ENCODE results near the gene SEPTIN10. TPM values are rescaled to one million over a fixed set of nuclear protein-coding genes. Genes with fewer than 3 reads are reported as not detected.
"Not testable (repeated sequence)": the region's sequence is repeated elsewhere in the genome, so short reads cannot be mapped to it uniquely, and the experiment has no call there.

Gene SEPTIN10
- total RNA-seq (2014; rRNA removed; shearing (Covaris generic); ENCODE audit: low replicate concordance) = 57.1 and 76.8 TPM in 2 replicates

DNA sequence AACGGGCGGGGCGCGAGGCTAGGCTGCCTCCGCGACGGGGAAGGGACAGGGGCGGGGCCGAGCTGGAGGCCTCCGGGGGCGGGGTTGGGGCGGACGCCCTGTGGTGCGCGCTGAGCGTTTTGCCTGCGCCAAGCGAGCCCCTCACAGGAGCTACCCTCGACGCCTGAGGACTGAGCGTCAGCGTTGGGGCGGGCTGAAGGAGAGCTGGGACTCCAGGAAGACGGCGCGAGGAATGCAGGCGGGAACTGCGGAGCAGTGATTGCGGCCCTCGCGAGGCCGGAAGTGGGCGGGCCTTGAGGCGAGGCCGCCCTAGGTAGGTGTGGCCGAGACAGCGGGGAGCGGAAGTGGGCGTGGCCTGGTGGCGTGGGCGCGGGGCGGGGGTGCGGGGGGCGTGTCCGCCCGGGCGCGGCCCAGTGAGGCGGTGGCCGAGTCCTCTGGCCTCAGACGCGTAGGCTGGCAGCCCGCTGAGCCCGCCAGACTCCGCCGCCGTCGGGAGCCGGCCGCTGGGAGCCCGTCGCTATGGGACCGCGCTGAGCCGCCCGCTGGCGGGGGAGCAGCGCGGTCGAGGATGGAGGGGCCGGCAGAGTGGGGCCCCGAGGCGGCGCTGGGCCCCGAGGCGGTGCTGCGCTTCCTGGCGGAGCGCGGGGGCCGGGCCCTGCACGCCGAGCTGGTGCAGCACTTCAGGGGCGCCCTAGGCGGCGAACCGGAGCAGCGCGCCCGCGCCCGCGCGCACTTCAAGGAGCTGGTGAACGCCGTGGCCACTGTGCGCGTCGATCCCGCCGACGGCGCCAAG lies at the start of gene SEPTIN10, which contains the start of gene SOWAHC:
Gene SEPTIN10 (minus strand): TSS at position 45 of the 793 bp plus-strand sequence. CDS start 139 bp downstream, outside the sequence.
Gene SOWAHC (plus strand): TSS at position 443 of the 793 bp plus-strand sequence. CDS start 126 bp downstream, at position 569.
- peak; percentile 99 for DNase-seq (ENCODE audit: low read depth)
- in situ Hi-C loops (cut with HindIII; ENCODE audit: low pct_unique_long_range_greater_than_20kb, low sequenced_read_pairs) = no loop called here

DNA sequence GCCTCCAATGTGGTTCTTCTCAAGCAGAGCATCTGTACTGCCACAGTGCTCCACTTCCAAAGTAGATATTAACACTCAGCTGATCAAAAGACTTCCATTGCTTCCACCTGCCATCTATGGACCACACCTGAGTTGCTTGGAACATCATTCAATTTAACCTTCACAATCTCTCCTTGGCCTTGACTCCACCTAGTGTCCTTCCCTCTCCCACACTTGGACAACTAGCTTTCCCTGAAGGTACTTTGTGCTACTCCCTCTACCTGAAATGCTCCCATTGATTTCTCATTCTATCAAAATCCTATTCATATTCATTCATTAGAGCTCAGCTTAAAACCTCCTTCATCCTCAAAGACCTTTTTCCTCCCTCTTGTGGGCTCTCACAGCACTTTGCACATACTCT lies 49.1 kb upstream of the SEPTIN10 start:
- DNase-seq (ENCODE audit: low read depth) = no peak
- in situ Hi-C loops (cut with HindIII; ENCODE audit: low pct_unique_long_range_greater_than_20kb, low sequenced_read_pairs) = no loop called here

DNA sequence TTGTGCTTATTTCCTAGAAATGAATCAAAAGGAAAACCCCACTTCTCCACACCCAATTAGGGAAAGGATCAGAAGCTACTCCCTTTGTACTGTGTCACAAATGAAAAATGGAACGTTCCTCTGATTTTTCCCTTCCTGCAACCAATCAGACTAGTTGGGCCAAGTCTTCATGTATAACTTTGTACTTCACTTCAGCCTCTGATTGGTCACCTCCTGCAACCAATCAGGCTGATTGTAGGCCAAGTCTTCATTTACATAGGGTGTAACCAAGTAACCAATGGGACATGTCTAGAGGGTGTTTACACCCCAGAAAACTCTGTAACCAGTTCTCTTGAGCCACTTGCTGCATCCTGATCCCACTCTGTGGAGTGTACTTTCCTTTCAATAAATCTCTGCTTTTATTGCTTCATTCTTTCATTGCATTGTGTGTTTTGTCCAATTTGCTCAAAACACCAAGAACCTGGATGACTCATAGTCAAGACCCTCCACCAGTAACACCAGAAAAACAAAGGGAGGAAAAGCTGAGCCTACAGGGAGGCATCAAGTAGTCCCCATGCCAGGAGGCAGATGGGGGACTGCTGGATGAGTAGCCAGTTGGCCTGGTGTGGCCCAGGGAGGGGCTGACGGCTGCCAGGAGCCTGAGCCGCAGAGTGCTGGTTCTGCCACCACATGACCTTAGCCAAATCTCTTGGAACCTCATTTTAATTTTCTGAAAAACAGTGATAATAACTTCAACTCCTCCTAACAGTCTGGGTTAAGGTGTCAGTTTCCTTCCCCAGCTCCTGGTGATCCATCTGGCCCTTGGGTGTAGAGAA lies 46.5 kb upstream of the SEPTIN10 start:
- peak; percentile 54 for DNase-seq (ENCODE audit: low read depth)
- in situ Hi-C loops (cut with HindIII; ENCODE audit: low pct_unique_long_range_greater_than_20kb, low sequenced_read_pairs) = no loop called here

DNA sequence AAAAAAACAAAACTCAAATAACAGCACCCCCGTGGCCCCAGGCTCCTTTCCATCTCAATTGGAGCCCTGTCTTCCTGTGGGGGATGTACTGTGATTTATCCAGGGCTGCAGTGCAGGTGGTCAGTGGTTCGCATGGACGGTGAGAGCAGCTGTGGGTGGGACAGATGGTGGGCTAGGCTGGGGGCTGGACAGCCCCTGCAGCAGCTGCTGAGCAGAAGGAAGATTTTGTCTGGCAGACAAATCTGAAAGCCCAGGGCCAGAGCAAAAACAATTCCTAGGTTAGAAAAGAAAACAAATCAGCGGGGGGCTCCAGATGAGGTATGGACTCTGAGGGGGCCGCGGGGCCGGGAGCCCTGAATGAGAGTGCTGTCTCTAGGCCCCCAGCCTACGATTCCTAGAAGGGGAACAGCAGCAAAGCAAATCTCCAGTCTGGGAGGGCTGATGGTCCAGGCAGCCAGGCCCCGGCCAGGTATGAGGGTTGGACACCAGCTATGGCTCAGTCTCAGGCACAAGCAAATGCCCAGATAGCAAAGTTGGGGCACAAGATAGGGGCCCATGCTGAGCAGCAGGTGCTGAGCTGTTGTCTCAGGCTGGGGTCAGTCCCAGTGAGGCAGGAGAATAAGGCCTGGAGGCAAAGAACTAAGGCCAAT lies 45.8 kb upstream of the SEPTIN10 start:
- in situ Hi-C loops (cut with HindIII; ENCODE audit: low pct_unique_long_range_greater_than_20kb, low sequenced_read_pairs) = no loop called here
- DNase-seq (ENCODE audit: low read depth) = no peak

DNA sequence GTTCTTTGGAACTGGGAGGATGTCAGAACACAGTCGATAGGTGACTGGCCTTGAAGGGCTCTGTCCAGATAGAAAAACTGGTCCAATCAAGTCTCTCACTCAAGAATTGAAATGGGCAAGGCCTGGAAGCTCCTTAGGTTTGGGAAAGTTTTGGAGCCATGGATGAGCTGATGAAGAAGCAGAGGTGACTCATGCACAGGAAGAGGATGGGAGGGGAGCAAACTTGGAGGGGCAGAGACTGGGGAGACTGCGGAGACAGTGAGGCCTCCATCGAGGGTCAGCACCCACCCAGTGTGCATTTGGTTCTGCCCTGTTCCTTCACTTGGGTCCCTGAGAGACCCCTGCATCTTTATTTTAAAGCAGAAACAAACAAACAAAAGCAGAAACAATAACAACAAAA lies 41.5 kb upstream of the SEPTIN10 start:
- in situ Hi-C loops (cut with HindIII; ENCODE audit: low pct_unique_long_range_greater_than_20kb, low sequenced_read_pairs) = no loop called here
- no peak for DNase-seq (ENCODE audit: low read depth)

DNA sequence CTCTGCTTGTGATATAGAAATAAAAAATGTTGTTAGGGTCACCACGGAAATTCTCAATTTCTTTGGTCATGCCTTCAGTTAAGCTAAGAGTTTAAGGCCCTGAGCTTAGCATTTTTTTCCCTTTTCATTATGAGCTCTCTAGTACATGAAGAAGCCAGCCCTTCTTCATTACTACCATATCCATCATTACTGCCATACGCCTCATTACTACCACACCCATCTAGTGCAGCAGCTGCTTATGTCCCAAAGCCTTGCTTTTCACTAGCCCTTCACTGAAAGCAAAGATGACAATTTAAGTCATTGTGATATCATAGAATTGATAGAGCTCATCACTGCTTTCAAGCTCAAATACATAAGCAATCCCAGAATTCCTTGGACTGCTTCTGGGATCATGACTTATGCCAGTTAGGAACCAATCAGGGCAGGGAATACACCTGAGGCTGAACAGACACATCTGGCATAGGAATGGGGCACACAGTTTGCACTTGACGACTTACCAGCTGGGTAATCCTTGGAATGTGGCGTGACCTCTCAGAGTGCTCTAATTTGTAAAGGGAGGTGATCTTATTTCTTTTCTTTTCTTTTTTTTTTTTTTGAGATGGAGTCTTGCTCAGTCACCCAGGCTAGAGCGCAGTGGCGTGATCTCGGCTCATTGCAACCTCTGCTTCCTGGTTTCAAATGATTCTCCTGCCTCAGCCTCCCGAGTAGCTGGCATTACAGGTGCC lies 40.7 kb upstream of the SEPTIN10 start:
- no peak for DNase-seq (ENCODE audit: low read depth)
- in situ Hi-C loops (cut with HindIII; ENCODE audit: low pct_unique_long_range_greater_than_20kb, low sequenced_read_pairs) = no loop called here

DNA sequence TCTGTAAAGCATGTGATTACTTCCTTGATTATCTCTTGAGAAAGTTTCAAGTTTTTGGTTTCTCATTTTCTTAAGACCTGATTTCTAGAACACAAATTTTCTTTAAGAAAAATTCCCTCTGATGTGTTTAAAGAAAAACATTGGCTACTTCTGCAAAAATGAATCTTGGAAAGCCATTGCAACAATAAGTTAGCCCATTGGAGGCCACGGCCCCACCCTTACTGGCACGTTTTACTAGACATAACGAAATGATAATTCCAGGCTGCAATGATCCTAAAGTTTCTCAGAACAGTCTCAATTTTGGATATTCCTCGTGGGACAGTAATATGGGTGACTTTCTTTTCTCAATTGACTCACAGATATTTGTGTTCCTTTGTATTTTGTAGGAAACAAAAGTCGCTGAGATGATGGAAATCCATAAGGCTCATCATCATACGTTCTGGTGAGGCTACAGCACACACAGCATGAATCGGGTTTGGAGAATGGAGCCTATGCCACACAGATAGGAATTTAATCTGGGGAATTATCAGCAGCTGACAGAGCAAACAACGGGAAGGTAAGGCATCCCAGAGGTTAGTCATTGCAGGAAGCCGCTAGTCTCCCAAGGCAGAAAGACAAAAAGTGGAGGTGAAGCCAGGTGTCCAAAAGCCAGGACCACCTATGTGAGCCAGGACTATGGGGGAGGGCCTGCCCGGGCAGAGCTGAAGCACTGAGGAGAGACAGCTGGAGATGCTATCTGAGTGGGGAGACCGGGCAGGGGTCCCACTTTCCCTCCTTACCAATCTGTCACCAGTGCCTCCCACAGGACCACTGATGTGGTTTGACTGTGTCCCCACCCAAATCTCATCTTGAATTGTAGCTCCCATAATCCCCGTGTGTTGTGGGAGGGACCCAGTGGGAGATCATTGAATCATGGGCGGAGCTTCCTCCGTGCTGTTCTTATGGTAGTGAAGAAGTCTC lies 36.2 kb upstream of the SEPTIN10 start:
- in situ Hi-C loops (cut with HindIII; ENCODE audit: low pct_unique_long_range_greater_than_20kb, low sequenced_read_pairs) = no loop called here
- DNase-seq (ENCODE audit: low read depth) = no peak

DNA sequence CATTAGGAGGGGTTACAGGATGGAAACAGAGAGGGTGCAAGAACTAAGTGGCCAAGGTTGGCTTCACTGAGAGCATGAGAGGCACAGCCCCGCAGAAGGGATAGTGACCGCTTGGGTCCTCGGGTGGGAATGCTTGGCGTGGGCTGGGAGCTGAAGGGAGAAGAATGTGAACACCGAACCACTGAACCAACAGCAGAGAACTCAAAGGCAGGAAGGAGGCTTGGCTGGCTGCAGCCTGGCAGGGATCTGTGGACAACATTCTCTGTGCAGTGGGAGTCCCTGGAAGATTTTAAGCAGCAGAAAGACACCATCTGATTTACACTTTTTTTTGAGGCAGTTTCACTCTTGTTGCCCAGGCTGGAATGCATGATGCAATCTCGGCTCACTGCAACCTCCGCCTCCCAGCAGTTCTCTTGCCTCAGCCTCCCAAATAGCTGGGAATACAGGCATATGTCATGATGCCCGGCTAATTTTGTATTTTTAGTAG lies 34.3 kb upstream of the SEPTIN10 start:
- in situ Hi-C loops (cut with HindIII; ENCODE audit: low pct_unique_long_range_greater_than_20kb, low sequenced_read_pairs) = no loop called here

DNA sequence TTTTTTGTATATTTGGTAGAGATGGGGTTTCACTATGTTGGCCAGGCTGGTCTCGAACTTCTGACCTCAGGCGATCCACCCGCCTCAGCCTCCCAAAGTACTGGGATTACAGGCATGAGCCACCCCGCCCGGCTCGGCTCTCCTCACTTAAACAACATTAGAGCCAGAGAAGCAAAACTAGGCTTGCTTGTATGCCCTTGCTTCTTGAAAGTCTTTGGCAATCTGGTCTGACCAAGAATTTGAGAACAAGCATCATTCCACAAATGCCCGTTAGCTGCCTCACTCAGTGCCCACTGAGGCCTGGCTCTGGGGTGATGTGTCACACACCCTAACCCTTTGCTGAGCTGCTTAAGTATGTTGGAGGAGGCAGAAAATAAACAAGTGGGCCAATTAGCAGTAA lies 33.9 kb upstream of the SEPTIN10 start:
- in situ Hi-C loops (cut with HindIII; ENCODE audit: low pct_unique_long_range_greater_than_20kb, low sequenced_read_pairs) = no loop called here
- no peak for DNase-seq (ENCODE audit: low read depth)

More for the DNA sequence above, 34.3 kb upstream of the SEPTIN10 start:
- DNase-seq (ENCODE audit: low read depth) = no peak

DNA sequence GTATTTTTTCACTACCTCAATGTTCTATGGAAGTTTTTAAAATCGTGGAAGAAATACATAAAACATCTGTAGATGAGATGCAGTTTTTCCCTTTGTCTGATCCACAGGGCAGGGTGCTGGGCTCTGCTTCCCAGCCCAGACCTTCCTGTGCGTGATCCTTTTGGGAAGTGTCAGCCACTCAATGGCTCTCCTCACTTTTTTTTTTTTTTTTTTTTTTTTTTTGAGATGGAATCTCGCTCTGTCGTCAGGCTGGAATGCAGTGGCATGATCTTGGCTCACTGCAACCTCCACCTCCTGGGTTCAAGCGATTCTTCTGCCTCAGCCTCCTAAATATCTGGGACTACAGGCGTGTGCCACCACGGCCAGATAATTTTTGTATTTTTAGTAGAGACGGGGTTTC lies 33.2 kb upstream of the SEPTIN10 start:
- DNase-seq (ENCODE audit: low read depth) = no peak
- in situ Hi-C loops (cut with HindIII; ENCODE audit: low pct_unique_long_range_greater_than_20kb, low sequenced_read_pairs) = no loop called here

DNA sequence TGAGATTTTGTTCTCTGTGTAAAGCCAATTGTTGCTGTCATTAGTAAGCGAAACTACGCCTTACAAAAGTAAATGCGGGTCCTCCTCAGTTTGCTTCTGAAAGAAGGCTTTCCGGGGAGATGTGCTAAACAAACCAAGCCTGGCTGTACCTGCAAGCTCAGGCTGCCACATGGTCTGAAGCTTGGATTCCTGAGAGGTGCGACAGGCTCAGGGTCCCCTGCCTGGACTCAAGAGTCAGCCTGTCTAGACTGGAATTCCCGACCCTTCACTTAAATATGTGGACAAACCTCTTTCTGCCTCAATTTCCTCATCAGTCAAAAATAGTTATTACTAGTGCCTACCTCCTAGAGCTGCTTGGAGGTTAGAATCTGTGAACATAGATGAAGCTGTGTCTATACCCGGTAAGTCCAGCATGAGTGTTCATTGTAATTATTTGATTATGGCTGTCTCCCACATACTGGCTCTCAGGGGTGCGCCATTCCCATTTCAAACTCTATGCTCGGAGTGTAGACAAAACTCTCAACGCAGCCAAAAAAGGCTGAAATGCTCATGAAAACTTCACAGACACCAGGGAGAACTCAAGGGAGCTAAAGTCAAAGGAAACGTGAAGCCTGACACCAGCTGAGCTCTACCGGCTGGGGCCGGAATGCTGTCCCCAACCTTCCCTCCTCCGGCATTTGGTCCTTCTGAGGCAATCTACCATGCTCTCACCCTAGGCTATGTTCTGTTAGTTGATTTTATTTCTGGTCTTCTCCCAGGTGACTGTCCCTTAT lies 31.8 kb upstream of the SEPTIN10 start:
- in situ Hi-C loops (cut with HindIII; ENCODE audit: low pct_unique_long_range_greater_than_20kb, low sequenced_read_pairs) = no loop called here
- DNase-seq (ENCODE audit: low read depth) = no peak

DNA sequence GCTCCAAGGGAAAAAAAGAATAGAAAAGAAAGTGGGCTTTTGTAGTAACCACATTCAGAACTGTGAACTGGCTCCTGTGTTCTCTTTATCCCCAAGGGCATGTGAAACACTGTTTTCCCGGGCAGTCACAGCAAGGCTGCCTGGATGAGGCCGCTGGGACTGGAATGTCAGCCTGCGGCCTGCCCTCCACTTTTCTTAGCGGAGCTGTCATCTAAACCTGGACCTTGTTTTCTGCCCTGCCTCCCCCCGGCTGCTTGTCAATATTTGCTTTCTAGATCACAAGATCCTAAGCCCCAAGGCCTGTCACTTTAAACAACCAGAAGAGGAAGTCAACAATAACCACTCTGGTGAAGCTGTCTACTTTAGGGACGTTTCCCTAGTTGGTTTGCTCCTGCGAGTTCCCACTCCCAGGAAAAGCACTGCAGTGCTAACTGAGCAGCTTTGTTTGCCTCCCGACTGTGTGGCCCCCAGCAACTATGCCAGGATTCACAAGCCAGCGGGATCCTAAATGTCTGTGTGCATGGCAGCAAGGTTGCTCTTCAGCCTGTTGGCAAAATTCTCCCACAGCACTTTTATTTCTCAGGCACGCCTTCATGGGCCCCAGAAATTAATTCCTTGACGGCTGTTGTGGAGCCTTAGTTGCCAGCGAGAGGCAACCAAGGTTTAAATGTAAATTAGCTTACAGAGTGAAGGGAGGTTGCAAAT lies 31.0 kb upstream of the SEPTIN10 start:
- in situ Hi-C loops (cut with HindIII; ENCODE audit: low pct_unique_long_range_greater_than_20kb, low sequenced_read_pairs) = no loop called here
- no peak for DNase-seq (ENCODE audit: low read depth)

DNA sequence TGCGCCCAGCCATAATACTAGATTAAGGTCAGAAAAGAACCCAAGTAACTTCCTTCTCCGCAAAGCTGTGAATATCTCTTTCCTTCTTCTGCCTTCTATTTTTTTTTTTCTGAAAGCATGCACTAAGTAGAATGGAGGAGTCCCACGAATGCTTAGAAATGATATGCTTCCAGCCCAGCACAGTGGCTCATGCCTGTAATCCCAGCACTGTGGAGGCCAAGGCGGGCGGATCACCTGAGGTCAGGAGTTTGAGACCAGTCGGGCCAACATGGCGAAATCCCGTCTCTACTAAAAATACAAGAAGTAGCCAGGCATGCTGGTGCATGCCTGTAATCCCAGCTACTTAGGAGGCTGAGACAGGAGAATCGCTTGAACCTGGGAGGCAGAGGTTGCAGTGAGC lies 26.2 kb upstream of the SEPTIN10 start:
- in situ Hi-C loops (cut with HindIII; ENCODE audit: low pct_unique_long_range_greater_than_20kb, low sequenced_read_pairs); DNase-seq (ENCODE audit: low read depth): not testable (repeated sequence)

DNA sequence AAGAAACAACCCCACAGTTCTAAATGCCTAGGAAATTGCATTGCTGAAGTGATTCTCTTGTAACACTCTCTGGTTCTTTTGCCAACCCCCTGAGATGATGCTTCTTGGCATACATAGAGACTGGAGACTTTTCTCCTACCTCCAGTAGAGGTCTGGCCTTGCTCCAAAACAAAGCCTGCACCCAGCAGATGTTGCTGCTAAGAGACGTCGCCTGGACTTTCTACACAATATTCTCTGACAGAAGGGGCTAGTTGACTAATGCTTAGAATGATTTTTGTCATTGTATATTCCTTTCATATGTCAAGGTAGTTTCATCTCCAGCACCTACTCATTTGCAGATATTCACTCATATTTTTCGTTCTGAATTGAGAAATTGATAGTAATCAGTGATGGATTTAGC lies 25.0 kb upstream of the SEPTIN10 start:
- in situ Hi-C loops (cut with HindIII; ENCODE audit: low pct_unique_long_range_greater_than_20kb, low sequenced_read_pairs) = no loop called here
- no peak for DNase-seq (ENCODE audit: low read depth)

DNA sequence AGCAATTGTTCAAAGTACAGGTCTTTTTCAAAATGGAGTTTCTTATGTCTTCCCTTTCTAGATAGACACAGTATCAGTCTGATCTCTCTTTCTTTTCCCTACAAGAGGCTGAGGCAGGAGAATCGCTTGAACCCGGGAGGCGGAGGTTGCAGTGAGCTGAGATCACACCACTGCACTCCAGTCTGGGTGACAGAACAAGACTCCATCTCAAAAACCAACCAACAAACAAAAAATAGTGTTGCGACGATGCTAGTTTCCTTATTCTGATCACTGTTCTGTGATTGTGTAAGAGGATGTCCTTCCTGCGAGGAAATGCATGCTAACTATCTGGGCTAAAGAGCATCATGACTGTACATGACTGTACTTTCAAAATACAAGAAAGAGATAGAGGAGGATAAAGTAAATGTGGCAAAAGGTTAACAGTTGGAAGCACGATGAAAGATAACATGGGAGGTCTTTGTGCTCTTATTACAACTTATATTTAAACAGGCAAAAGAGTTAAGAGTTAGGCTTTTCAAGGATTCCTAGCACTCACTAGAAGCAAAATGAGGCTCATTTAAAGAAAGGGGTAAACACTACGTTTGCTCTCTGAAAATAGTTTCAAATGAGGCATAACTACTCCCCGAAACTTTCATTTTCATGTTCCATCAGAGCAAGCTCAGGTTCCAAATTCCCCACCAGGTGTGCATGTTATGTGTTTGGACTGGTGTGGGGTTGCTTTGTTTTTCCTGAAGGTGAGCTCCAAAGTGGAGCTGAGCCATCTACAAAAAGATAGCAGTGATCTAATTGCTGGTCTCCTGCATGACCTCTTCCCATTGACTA lies 24.2 kb upstream of the SEPTIN10 start:
- in situ Hi-C loops (cut with HindIII; ENCODE audit: low pct_unique_long_range_greater_than_20kb, low sequenced_read_pairs) = no loop called here
- no peak for DNase-seq (ENCODE audit: low read depth)

All from Caki2 (cell line).